ENCODE data around the gene EIF4H. TPM values are rescaled to one million over a fixed set of nuclear protein-coding genes. Genes with fewer than 3 reads are reported as not detected.

Gene EIF4H
- total RNA-seq, 4 donors from 2014 or later = 291 to 344 (median 322) TPM

GRCh38 chr7:74173074-74173473 lies 1.1 kb upstream of the EIF4H start:
- TF ChIP-seq POLR2AphosphoS5 (IDR thresholded peaks at IDR 0.05) = no peak
- TF ChIP-seq CTCF (IDR thresholded peaks at IDR 0.05) = no peak
- no peak for TF ChIP-seq EP300 (IDR thresholded peaks at IDR 0.05)
- TF ChIP-seq POLR2A (IDR thresholded peaks at IDR 0.05) = no peak
- ATAC-seq = no peak
- WGBS, 2 donors (ENCODE audit: low coverage in 1 of 2) = 71 to 73% methylated on average over 8 to 13 of the region's 14 CpGs
- Histone ChIP-seq H3K9me3 (no peaks in the 10 kb centered on the region), H3K36me3 (no peaks in the 10 kb centered on the region), H3K27me3 (no peaks in the 10 kb centered on the region), H3K4me3 (peak overlapping the region in 1 of 2 donors; percentile 98), H3K27ac (peak overlapping the region in 3 of 4 donors; percentile 96 to 99 (median 97)), H3K4me1 (peaks cover 13 to 45% (median 27%) of the 10 kb centered on the region in 3 donors)

GRCh38 chr7:74173491-74173865 lies 678 bp upstream of the EIF4H start:
- H3K4me3 ChIP-seq = peak overlapping the region; percentile 89 to 98
- ATAC-seq = no peak
- TF ChIP-seq POLR2AphosphoS5 (IDR thresholded peaks at IDR 0.05) (no peak), EP300 (IDR thresholded peaks at IDR 0.05) (no peak), POLR2A (IDR thresholded peaks at IDR 0.05) (no peak), CTCF (IDR thresholded peaks at IDR 0.05) (no peak)

GRCh38 chr7:74174606-74175082 lies 488 bp downstream of the EIF4H start:
- H3K9me3 ChIP-seq = no peaks in the 10 kb centered on the region
- no peak for TF ChIP-seq CTCF (IDR thresholded peaks at IDR 0.05)
- TF ChIP-seq POLR2AphosphoS5 (IDR thresholded peaks at IDR 0.05) = peak; percentile 39
- H3K27me3 ChIP-seq = no peaks in the 10 kb centered on the region
- peaks cover 16 to 61% (median 39%) of the 10 kb centered on the region in 3 donors for H3K4me1 ChIP-seq
- H3K4me3 ChIP-seq = peak overlapping the region; percentile 89 to 98
- H3K36me3 ChIP-seq = peaks cover 0 to 7% of the 10 kb centered on the region in 2 donors
- H3K27ac ChIP-seq = peak overlapping the region; percentile 93 to 99 (median 96)
- WGBS, 2 donors (ENCODE audit: low coverage in 1 of 2) = 0% methylated on average over 1 of the region's 43 CpGs
- ATAC-seq = peak; percentile 24

More at GRCh38 chr7:74173491-74173865, 678 bp upstream of the EIF4H start:
- H3K27ac ChIP-seq = peak overlapping the region; percentile 90 to 99 (median 96)
- no peaks in the 10 kb centered on the region for H3K27me3 ChIP-seq
- H3K36me3 ChIP-seq = no peaks in the 10 kb centered on the region
- H3K9me3 ChIP-seq = no peaks in the 10 kb centered on the region
- peaks cover 13 to 49% (median 31%) of the 10 kb centered on the region in 3 donors for H3K4me1 ChIP-seq
- WGBS, 2 donors (ENCODE audit: low coverage in 1 of 2) = 3 to 5% methylated on average over 5 to 6 of the region's 11 CpGs

- WGBS, 2 donors (ENCODE audit: low coverage in 1 of 2) = 9 to 10% methylated on average over 6 of the region's 6 CpGs
- Histone ChIP-seq H3K36me3 (peaks cover 0 to 7% of the 10 kb centered on the region in 2 donors), H3K4me1 (peaks cover 18 to 68% (median 45%) of the 10 kb centered on the region in 3 donors), H3K9me3 (no peaks in the 10 kb centered on the region), H3K27me3 (no peaks in the 10 kb centered on the region), H3K4me3 (peak overlapping the region; percentile 89 to 98), H3K27ac (peak overlapping the region; percentile 52 to 99 (median 95))
- ATAC-seq = no peak
- no peak for TF ChIP-seq POLR2AphosphoS5 (IDR thresholded peaks at IDR 0.05)
- no peak for TF ChIP-seq CTCF (IDR thresholded peaks at IDR 0.05)
- no peak for TF ChIP-seq EP300 (IDR thresholded peaks at IDR 0.05)
- no peak for TF ChIP-seq POLR2A (IDR thresholded peaks at IDR 0.05)
These were observed 1.2 kb downstream of the EIF4H start for GRCh38 chr7:74175340-74175739.

GRCh38 chr7:74176555-74176954 lies 2.4 kb downstream of the EIF4H start:
- Histone ChIP-seq H3K4me1 (peaks cover 29 to 80% (median 54%) of the 10 kb centered on the region in 3 donors), H3K36me3 (peaks cover 0 to 7% of the 10 kb centered on the region in 2 donors), H3K27ac (peak overlapping the region in 3 of 4 donors; percentile 0 to 52 (median 10)), H3K27me3 (no peaks in the 10 kb centered on the region), H3K9me3 (no peaks in the 10 kb centered on the region), H3K4me3 (peak overlapping the region in 1 of 2 donors; percentile 98)
- ATAC-seq = no peak
- no peak for TF ChIP-seq POLR2A (IDR thresholded peaks at IDR 0.05)
- no peak for TF ChIP-seq POLR2AphosphoS5 (IDR thresholded peaks at IDR 0.05)
- no peak for TF ChIP-seq CTCF (IDR thresholded peaks at IDR 0.05)
- TF ChIP-seq EP300 (IDR thresholded peaks at IDR 0.05) = no peak
- 28 to 34% methylated on average over 3 of the region's 3 CpGs for WGBS, 2 donors (ENCODE audit: low coverage in 1 of 2)
